Vagina (tissue), 2 donors: ENCODE measurements around the gene IGSF3.
"Not testable (repeated sequence)": the region's sequence is repeated elsewhere in the genome, so short reads cannot be mapped to it uniquely, and the experiment has no call there.

ENCODE experiments used
- CTCF ChIP-seq, 3 experiments: fragments of 450-650 bp in 2 of 3; fragments of 200-600 bp in 1 of 3; sonication (generic) in 1 of 3; IDR thresholded peaks; one replicate each; pipeline ENCODE4 v1.5.1; 2017 to 2019; ENCODE audit warnings: antibody characterized with exemption in 3 of 3, mild to moderate bottlenecking in 2 of 3, moderate library complexity in 2 of 3
- POLR2A ChIP-seq, 2 donors: fragments of 450-650 bp; IDR thresholded peaks; one replicate each; pipeline ENCODE4 v1.6.1; 2017; ENCODE audit warnings: antibody characterized with exemption in 2 of 2, mild to moderate bottlenecking in 2 of 2, moderate library complexity in 2 of 2

- TF ChIP-seq CTCF, POLR2A (IDR thresholded peaks at IDR 0.05): not testable (repeated sequence)
These were observed 19.2 kb downstream of the IGSF3 start for GRCh38 chr1:116648325-116648724.
